NT2/D1 (cell line): ENCODE measurements around the gene ASF1A.

Experiments used
- DNase-seq: peaks from one replicate; pipeline ENCODE4 v3.0.0-alpha.2; 2011; ENCODE audit warnings: low read depth, low spot score
- H3K27me3 ChIP-seq: 2 replicates; pipeline ENCODE4 v1.6.0; 2011; ENCODE audit warnings: mild to moderate bottlenecking; ENCODE audit not compliant: insufficient read length, insufficient read depth
- H3K36me3 ChIP-seq: 2 replicates; pipeline ENCODE4 v1.6.1; 2011; ENCODE audit warnings: mild to moderate bottlenecking, low read length, mixed read lengths; ENCODE audit not compliant: insufficient read depth, insufficient read length
- H3K4me1 ChIP-seq: 2 replicates; pipeline ENCODE4 v1.5.1; 2011; ENCODE audit not compliant: insufficient read depth, insufficient read length
- H3K4me3 ChIP-seq: 2 replicates; pipeline ENCODE4 v1.5.1; 2011; ENCODE audit warnings: low read depth; ENCODE audit not compliant: insufficient read length
- H3K9ac ChIP-seq: 2 replicates; pipeline ENCODE4 v1.6.0; 2011; ENCODE audit warnings: low read depth; ENCODE audit not compliant: insufficient read length
- H3K9me3 ChIP-seq: 2 replicates; pipeline ENCODE4 v1.5.1; 2011; ENCODE audit warnings: mild to moderate bottlenecking, low read length; ENCODE audit not compliant: insufficient read depth
- SUZ12 ChIP-seq: IDR thresholded peaks from 2 replicates; pipeline ENCODE4 v1.6.1; 2011; ENCODE audit not compliant: insufficient read length, insufficient read depth; ENCODE audit errors: extremely low read depth
- YY1 ChIP-seq: IDR thresholded peaks from 2 replicates; pipeline ENCODE4 v1.6.1; 2011; ENCODE audit not compliant: insufficient read length, insufficient read depth
- ZNF274 ChIP-seq: IDR thresholded peaks from 2 replicates; pipeline ENCODE4 v1.6.1; 2011; ENCODE audit warnings: mild to moderate bottlenecking, low read depth, low read length

ASF1A gene

GRCh38 chr6:118899948-118900347 is 6.0 kb downstream of the ASF1A start:
- DNase-seq = no peak
- H3K27me3 ChIP-seq = no peaks in the 10 kb centered on the region
- H3K9ac ChIP-seq = no peak overlapping the region
- TF ChIP-seq SUZ12 (no peak), ZNF274 (no peak), YY1 (no peak)
- peaks cover 43% of the 10 kb centered on the region for H3K36me3 ChIP-seq
- no peaks in the 10 kb centered on the region for H3K9me3 ChIP-seq
- H3K4me1 ChIP-seq = no peaks in the 10 kb centered on the region
- H3K4me3 ChIP-seq = no peak overlapping the region

DNA sequence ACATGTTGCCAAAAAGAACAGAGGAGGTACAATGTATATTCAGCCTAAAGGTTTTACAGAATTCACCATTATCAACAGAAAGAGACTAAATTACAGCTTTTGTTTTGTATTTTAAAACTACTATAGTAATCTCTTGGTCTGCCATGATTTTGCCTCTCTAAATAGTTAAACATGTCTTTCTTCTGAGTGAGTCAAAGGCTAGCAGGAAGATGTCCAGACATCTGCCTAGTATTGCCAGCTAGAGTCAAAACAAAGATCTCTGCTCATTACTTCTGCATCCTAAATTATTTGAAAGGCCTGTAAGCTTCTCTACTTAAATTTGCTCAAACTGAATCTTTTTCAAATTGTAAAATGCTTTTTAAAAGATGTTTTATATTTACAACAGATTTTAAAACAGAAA is 8.8 kb downstream of the ASF1A start:
- TF ChIP-seq YY1 (no peak), ZNF274 (no peak), SUZ12 (no peak)
- H3K9ac ChIP-seq = no peak overlapping the region
- H3K27me3 ChIP-seq = no peaks in the 10 kb centered on the region
- H3K36me3 ChIP-seq = peaks cover 69% of the 10 kb centered on the region
- no peaks in the 10 kb centered on the region for H3K9me3 ChIP-seq
- no peak overlapping the region for H3K4me3 ChIP-seq
- H3K4me1 ChIP-seq = no peaks in the 10 kb centered on the region
- no peak for DNase-seq

- no peak overlapping the region for H3K4me3 ChIP-seq
- H3K27me3 ChIP-seq = no peaks in the 10 kb centered on the region
- H3K36me3 ChIP-seq = peaks cover 73% of the 10 kb centered on the region
- no peak for DNase-seq
- no peaks in the 10 kb centered on the region for H3K4me1 ChIP-seq
- no peak overlapping the region for H3K9ac ChIP-seq
- H3K9me3 ChIP-seq = no peaks in the 10 kb centered on the region
- TF ChIP-seq YY1 = no peak
- no peak for TF ChIP-seq SUZ12
- no peak for TF ChIP-seq ZNF274
Measured at GRCh38 chr6:118903138-118903537, 9.2 kb downstream of the ASF1A start.

- DNase-seq = no peak
- Histone ChIP-seq H3K9me3 (no peaks in the 10 kb centered on the region), H3K27me3 (no peaks in the 10 kb centered on the region), H3K9ac (no peak overlapping the region), H3K4me3 (no peak overlapping the region), H3K36me3 (peaks cover 75% of the 10 kb centered on the region), H3K4me1 (no peaks in the 10 kb centered on the region)
- no peak for TF ChIP-seq ZNF274
- no peak for TF ChIP-seq SUZ12
- no peak for TF ChIP-seq YY1
Measured at GRCh38 chr6:118903691-118904090, 9.7 kb downstream of the ASF1A start.

GRCh38 chr6:118905084-118905483 is 11.1 kb downstream of the ASF1A start:
- Histone ChIP-seq H3K36me3 (peaks cover 73% of the 10 kb centered on the region), H3K9me3 (no peaks in the 10 kb centered on the region)

GRCh38 chr6:118905851-118906250 is 11.9 kb downstream of the ASF1A start:
- no peak for TF ChIP-seq YY1
- TF ChIP-seq SUZ12 = no peak
- TF ChIP-seq ZNF274 = no peak
- H3K27me3 ChIP-seq = no peaks in the 10 kb centered on the region
- no peak for DNase-seq
- H3K36me3 ChIP-seq = peaks cover 77% of the 10 kb centered on the region
- no peaks in the 10 kb centered on the region for H3K4me1 ChIP-seq
- no peak overlapping the region for H3K9ac ChIP-seq
- H3K4me3 ChIP-seq = no peak overlapping the region
- H3K9me3 ChIP-seq = no peaks in the 10 kb centered on the region

More at GRCh38 chr6:118905084-118905483, 11.1 kb downstream of the ASF1A start:
- no peak for DNase-seq
- H3K4me3 ChIP-seq = no peak overlapping the region
- no peaks in the 10 kb centered on the region for H3K4me1 ChIP-seq
- H3K9ac ChIP-seq = no peak overlapping the region
- no peaks in the 10 kb centered on the region for H3K27me3 ChIP-seq
- TF ChIP-seq ZNF274 = no peak
- TF ChIP-seq SUZ12 = no peak
- TF ChIP-seq YY1 = no peak

- DNase-seq = no peak
- H3K4me3 ChIP-seq = no peak overlapping the region
Measured at GRCh38 chr6:118908441-118908840, 14.5 kb downstream of the ASF1A start.

More at GRCh38 chr6:118908441-118908840, 14.5 kb downstream of the ASF1A start:
- H3K36me3 ChIP-seq = peaks cover 79% of the 10 kb centered on the region
- no peaks in the 10 kb centered on the region for H3K27me3 ChIP-seq
- no peaks in the 10 kb centered on the region for H3K4me1 ChIP-seq
- no peak for TF ChIP-seq SUZ12
- TF ChIP-seq ZNF274 = no peak
- TF ChIP-seq YY1 = no peak
- H3K9me3 ChIP-seq = no peaks in the 10 kb centered on the region
- H3K9ac ChIP-seq = no peak overlapping the region
